Kasumi-1 (cell line): ENCODE data around the gene IL1RAPL1.

Experiments
- DNase-seq, 2 experiments: peaks; one replicate each; lab custom pipeline; 2025; lab: John Stamatoyannopoulos, UW

IL1RAPL1 gene

DNA sequence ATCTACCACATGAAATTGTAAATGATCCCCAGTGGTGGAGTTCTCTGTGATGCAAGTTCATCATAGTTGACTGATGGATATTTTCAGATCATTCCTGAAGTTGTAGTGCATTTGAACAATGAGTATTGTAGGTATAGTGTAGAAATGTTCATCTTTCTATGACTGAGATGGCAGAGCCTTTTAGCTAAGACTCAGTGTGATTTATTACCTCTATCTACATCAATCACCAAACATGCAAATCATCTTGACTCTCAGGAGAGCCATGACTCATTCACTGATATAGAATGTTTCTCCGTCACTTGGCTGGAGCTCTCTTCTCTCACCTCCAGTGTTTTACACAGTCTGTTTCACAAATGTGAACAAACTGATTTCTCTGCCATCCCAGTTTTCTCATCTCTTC, 392.6 kb downstream of the IL1RAPL1 start:
- DNase-seq: no peak

DNA sequence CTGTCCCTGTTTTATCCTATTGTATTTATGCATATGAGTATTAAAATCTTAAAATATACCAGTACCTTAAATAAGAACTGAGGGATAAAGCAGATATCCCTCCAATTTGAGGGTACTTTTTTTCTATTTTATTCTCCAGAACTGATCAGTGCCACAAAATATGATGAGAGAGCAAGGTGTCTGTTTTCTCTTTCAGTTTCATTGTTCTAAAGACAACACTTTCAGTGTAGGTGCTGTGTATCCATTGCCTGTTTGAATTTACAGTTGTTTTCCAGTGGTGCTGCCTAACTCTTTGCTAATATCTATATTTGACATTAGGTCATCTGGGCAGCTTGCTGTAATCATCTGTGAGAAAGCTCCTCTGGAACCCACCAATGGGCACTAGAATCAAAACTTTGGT, 394.7 kb downstream of the IL1RAPL1 start:
- DNase-seq: no peak

DNA sequence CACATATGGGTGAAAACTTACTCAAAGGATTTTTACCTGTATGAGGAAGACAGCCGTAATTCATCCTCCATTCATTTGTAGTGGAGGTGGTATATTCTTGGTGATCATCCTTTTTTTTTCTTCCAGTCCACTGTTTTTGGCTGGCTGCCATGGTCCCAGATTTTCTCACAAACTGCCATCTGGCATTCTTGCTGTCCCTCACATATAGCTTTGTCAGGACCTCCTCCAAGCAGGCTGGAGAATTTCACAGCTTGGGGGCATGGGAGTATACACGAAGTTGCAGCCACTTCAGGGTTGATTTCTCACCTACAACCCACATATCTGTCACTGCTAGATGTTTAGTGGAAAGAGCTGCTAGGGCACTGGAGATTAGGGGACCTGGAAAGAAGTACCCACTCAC, 401.0 kb downstream of the IL1RAPL1 start:
- no peak for DNase-seq

DNA sequence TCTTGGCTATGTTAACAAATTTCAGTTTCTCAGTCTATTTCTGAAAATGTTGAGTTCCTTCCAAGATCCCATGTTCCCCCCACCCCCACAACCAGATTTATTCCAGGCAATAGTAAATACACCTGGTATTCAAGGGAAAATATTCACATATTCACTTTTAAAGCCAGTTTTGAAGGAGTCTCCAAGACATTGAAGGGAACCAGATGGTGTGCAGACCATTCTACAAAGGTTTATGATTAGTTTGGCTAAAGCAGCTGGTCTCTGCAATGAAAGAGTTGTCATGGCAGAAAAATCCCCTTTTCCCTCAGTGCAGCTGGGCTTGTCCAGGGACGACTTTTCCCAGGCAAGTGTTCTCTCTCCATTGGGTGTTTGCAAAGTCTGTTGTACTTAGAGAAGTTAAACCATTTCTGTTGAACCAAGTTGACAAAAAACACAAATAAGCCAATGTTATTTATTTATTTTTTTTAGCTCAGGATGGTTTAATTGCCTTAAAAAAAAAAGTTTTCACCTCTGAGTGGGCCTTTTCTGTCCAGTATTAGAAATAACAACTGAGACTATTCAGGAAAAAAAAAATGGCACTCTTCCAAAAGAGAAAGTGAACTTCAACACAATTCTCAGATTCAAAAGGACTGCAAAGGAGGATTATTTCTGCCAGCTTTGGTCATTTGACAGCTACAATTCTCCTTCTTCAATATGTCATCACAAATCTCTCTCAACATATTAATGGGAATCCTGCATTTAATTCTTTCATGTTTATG, 410.6 kb downstream of the IL1RAPL1 start:
- DNase-seq: no peak

DNA sequence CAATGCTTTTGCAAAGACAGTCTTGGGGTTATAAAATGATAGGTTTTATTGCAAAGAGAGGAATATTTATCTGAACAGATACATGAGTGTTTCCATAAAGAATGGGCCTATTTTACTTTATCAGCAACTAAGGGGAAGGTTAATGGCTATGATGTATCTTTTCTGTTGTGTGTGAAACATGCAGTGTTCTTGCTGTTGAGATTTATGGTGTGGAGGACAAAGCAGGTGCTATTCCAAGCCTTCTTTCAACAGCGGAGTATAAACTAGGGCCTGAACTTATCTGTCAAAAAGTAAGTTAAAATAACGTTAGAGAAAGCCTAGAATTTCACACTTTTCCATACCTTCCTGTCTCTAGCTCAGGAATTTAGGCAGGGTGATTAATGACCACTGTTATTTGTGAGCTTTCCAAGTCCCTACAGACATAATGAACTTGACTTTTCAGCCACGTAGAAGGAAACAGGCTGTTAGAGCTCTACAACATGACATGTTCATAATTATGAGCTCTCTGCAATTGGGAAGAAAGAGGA, 411.4 kb downstream of the IL1RAPL1 start:
- no peak for DNase-seq

DNA sequence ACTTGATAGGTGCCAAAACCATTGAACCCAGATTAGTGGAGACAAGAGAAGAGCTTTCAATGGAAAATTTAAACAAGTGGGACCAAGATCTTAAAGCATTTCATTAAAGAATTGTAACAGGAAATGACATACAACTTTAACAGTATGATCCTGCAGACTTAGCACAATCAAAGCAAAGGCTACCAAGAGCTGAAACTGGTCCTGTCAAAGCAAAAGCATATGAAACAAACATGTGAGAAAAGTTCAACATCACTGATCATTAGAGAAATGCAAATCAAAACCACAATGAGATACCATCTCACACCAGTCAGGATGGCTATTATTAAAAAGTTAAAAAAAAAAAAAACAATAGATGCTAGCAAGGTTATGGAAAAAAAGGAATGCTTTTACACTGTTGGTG, 425.6 kb downstream of the IL1RAPL1 start:
- DNase-seq: no peak

DNA sequence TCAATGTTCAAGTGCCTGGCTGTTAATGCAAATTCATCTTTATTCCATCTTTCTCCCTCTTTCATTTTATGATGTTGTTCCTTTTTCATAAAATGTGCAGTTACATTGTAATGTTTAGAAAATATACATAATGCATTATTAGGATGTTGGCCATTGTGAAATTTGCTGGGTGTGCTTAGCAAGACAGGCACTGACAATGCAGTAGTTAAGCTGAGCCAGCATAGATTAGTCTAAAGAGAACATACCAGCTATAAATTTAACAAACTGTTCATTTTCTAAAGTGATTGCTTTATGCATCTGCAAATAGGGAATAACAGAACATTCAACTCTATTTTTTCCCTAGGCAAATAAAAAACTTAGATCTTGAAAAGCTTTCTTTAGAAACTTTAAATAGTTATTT, 436.0 kb downstream of the IL1RAPL1 start:
- no peak for DNase-seq

DNA sequence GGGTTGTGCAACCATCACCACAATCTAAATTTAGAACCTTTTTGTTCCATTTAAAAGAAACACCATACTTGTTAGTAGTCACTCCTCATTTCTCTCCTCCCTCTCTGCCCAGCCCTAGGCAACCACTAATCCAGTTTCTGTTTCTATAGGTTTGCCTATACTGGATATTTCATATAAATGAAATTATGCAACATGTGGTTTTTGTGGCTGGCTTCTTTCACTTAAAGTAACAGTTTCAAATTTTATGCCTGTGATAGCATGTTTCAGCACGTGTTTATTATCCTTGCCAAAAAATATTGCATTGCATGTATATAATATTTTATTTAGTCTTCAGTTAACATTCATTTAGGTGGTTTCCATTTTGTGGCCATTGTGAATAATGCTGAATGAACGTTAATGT, 437.6 kb downstream of the IL1RAPL1 start:
- peak; percentile 13 to 29 for DNase-seq

DNA sequence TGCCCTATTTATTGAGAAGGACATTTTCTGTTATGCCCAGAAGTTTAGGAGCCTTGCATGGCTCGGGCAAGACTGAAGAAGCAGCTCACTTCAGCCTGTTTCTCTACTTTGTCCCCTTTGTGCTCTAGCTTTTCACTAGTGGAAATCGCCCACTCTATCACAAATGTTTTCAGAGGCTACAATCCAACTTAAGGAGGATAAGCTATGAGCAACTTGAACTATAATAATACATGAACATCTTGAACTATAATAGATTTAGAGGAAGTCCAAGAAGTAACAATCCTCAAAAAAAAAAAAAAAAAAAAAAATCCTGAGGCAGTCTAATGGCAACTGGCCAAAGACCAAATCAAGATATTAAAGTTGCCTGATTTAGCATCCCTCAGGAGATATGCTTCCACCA, 452.3 kb downstream of the IL1RAPL1 start:
- no peak for DNase-seq

DNA sequence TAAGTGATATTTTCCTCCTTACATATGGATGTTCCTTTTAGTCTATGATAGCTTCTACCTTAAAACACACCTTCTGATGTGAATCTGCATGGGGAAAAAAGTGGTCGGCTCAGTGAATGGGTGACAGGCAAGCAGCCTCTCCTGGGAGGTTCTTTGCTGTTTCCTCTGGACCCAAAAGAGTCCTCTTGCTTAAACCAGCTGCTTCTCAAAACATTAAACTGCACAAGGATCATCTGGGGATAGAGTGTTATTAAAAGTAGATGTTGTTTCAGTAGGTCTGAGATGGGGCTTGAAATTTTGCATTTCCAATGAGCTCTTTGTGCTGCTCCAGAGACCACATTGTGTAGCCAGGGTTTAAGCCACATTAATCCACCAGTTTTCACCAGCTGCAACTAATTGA, 452.9 kb downstream of the IL1RAPL1 start:
- DNase-seq: no peak

DNA sequence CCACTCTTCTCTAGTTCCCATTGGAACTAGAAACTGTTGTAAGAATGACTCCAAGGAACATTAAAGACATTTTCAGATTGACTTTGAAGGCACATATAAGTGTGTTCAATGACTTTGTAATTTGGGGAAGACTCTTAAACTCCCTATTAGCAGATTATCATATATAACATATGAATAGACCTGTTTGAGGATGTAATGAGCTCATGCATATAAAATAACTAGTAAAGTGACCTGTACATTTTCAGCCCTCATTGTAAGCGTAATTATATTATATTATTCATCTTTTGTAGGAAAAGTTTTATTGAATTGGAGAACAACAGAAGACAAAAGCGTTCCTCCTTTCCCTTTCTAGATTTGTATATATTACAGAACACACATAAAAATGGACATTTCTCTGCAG, 455.1 kb downstream of the IL1RAPL1 start:
- no peak for DNase-seq

DNA sequence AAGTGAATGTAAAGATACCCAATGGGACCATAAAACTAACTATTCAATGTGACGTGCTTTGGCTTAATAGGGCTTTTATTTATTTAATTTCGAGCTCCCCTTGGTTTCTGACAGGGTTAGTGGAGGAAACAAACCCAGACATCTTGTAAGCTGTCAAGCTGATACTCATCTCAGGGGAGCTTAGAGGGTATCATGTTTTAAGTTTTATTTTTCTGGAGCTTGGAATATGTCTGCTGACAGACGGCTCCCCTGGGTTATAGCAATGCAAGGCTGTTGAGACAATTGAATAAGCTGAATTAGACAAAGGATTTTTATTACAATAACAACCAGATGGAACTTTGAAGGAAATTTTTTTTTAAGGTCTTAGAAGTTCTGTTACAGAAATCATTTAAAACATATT, 456.5 kb downstream of the IL1RAPL1 start:
- DNase-seq: no peak

DNA sequence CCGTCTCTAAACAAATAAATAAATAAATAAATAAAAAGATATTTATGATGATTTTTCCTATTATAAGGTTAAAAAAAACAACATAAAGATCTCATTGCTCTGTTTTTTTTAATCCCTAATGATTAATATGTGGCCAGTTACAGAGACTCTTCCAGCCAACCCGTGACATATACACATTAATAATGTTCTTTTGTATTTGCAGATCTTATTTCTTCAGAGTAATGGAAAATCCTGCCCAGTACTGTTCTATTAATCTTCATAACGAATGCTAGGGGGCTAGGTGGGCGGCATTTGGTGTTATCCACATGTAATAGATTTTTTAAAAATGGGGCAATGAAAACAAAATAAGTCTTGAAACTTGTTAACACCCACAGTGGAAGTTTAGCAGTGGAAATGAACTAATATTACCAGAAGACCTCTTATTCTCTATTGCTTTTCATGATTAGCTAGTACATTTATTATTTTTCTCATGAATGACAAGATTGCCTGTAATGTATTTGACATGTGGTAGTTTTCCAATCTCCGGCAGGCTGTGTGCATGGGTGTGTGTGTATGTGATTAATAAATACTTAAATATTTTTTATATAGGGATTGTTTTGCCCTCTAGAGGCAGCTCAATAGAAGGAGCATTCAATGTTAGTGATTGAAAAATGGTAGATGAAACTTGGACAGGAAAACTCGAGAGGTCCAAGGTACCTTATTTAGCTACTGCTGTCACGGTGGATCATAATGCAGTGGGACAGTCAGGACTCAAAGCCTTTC, 457.4 kb downstream of the IL1RAPL1 start:
- DNase-seq: peak in 1 of 2 experiments; percentile 1

DNA sequence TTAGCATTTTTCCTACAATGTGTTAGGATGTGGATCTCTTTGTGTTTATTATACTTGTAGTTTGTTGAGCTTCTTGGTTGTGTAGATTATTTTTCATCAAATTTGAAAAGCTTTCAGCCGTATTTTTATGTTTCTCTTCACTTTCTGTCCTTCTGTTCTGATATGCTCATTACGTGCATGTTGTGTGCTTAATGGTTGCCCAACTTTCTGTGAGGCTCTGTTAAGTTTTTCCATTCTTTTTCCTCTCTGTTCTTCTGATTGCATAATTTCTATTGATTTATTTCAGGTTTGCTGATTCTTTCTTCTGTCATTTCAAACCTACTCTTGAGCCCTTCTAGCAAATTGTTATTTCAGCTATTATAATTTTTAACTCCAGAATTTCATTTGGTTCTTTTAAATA, 478.2 kb downstream of the IL1RAPL1 start:
- DNase-seq: no peak

DNA sequence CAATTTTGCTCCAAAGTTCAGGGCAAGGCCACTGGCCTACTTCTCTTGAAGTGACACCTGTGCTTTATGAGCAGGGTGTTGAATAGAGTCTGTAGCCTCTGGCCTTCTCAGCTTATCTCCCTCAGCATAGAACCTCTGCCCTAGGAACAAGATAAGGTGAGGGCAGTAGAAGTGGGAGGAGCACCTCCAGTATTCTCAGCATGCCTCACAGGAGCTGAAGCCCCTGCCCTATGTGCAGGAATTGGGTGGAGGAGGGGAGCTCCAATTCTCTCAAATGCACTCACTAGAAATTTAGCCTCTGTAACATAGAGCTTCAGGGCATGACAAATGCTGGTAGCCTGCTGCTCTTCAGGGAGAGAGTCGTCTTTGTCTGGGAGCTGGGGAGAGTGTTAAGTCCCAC, 479.3 kb downstream of the IL1RAPL1 start:
- no peak for DNase-seq

DNA sequence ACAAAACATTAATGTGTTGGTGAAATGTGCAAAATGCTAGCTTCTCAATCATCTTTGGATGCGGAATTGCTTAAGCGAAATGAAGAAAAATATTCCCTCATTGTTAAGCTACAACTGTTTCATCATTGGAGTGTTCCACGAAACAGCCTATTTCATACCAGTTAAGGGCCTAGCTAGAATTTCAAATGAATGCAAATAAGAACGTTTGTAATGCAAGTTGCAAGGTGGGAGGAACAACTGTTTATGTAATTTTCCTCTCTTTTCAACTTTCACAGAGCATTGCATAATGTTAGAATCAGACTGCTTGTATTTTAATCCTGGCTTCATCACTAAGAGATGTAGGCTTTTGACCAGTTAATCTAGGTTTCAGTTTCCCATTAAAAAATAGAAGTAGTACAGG, 480.1 kb downstream of the IL1RAPL1 start:
- no peak for DNase-seq

DNA sequence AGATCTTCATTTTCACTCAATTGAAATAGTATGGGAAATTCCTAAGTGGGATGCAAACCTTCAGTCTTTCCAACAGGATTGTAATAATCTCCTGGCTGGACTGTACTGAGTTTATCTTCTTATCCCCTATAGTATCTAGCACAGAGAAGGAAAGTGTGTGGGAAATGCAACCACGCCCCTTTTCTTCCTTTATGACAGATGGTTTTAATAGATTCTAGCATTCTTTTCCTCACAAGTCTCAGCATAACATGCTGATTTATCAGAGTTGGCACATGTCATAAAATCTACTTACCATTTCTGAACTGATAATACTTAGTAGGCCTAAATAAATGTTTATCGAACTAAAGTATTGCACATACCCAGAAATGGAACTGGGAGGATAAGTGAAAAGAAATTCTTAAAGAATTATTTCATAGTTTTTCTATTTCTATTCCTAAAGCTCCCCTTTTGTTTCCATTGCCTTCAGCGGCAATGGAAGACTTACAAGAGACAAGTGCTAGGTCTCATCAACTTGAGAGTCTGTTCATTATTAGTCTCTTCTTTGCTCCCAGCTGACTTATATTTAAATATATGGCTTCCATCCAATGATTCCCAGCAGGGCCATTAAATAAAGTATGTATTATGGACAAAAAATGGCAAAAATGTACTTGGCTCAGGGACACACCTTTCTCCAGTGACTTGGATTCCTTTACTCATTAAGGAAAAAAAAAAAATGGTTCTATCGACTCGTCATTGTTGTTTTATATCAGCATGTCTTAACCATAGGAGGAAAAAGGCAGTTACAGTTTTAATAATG, 484.5 kb downstream of the IL1RAPL1 start:
- no peak for DNase-seq

DNA sequence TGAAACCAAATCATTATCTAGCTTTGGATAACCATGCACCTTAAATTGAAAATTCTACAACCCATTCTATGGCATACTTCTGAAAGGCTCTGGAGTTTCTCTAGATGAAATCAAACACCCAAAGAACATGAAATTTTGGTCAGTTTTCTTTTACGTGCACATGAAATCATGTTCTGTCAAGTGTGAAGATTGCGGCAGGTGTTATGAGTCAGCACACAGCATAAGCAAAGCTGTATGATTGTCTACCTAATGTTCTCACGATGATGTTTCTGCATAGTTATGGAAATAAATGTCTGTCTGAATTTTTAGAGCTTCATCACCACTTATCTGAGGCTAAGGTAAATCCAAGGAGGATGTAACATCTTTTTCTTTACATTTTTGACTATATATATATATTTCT, 495.3 kb downstream of the IL1RAPL1 start:
- no peak for DNase-seq

DNA sequence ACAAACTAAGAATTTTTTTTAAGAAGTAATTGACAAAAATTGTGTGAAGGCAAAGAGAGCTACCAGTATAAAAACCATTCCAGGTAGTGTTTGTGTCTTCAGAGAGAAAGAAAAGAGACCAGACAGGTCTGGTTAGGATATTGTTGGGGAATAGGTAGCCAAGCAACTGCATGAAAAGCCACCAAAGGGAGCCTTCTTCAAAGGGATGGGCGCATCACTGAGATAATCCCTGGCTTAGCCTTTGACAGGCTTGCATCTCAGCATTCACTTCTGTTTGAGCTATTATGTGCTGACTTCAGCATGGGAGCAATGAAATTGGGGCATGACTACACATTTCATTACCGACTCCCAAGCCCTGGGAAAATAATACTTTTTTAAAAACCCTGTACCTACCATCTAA, 496.6 kb downstream of the IL1RAPL1 start:
- DNase-seq: no peak

DNA sequence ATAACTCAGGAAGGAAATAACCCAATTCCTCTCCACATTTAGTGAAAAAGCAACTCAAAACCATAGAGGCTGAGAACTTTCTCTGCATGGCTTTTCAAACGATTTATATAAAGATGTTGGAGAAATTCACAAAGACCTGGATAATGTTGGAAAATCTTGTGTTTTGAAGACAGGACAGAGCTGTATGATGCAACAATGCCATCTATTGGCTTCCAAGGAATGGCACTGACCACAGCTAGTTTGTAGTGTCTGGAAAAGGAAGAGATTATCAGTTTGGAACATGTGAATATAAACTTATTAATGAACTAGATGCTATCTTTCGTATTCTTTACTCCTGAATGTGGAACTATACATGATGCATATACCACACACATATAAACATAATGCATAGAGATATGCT, 503.6 kb downstream of the IL1RAPL1 start:
- DNase-seq: peak in 1 of 2 experiments; percentile 4

DNA sequence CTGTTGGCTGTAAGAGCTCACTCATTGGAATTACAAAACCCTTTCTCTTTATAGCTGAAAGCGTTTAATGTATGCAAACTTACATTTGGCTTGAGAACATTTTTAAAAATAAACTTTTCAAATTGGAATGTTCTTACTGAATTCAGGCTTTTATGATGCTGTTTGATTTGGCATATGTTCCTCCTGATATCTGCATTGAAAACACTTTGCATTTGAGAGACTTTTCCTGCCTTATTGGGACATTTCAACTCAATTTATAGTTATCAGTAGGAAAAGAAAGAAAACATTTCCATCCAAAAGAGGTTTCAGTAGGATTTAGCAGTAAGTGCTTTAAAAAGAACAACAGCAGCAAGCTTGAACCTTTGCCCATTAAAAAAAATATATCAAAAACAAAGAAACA, 520.0 kb downstream of the IL1RAPL1 start:
- DNase-seq: no peak

DNA sequence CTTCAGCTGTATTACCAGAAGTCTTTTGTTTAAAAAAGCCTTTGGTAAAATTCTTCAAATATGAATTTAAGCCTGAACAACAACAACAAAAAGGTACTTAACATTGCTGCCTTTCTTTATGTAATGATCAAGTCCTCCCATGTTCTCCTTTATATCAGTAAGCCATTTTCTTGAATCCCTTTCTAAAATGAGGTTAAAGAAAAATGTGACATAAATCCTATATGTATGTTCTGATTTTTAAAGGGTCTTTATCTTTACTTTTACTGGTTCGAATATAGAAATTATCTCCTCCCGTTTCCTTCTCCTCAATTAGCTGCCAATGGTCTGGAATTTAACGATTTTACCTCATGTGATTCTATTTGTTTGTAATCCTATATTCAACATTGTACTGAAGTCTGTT, 522.8 kb downstream of the IL1RAPL1 start:
- no peak for DNase-seq

DNA sequence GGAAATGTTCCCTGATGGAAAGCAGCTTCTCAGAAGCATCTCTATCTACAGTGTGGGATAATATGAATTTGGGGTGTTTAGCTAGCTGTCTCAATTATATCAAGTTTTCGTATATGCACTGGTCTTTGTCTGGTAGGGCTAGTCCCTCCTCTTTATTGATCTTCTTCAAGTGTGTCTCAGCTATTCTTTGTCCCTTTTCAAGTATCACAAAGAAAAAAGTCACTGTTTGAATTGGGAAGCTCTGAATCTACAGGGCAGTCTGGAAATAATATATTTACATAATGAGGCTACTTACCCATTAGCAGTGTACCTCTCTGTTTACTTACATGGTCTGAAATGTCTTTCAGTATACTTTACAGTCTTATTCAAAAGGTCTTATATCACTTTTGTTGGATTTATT, 526.0 kb downstream of the IL1RAPL1 start:
- DNase-seq: no peak
